PC-9 (cell line): Measurements from ENCODE around the gene LOXL3. TPM values are rescaled to one million over a fixed set of nuclear protein-coding genes. Genes with fewer than 3 reads are reported as not detected.

ENCODE experiments used
- BruUV-seq: library from RNA; stranded (reverse); fragments of 400-500 nt; replicated peaks from 2 replicates; lab custom pipeline; 2021; lab: Mats Ljungman, UMichigan
- CTCF ChIA-PET: fragments of 300-600 bp; sonication (Branson Sonifier 250); formaldehyde crosslinking; loops from one replicate; lab custom pipeline; 2022; ENCODE audit warnings: antibody characterized with exemption; lab: Charles Lee
- POLR2A ChIA-PET: fragments of 300-600 bp; sonication (Branson Sonifier 250); formaldehyde crosslinking; loops from one replicate; lab custom pipeline; 2022; ENCODE audit warnings: antibody characterized with exemption; ENCODE audit not compliant: unreplicated experiment; lab: Charles Lee
- DNase-seq, 2 experiments: peaks; one replicate each; pipeline versions ENCODE4 v3.0.0 to v3.0.0-alpha.2; 2015 to 2022; ENCODE audit warnings: mixed read lengths in 1 of 2
- H2AFZ ChIP-seq: fragments of 200-600 bp; sonication (generic); 2 replicates; pipeline ENCODE4 v1.8.1; 2017; ENCODE audit warnings: antibody characterized with exemption
- H3F3A ChIP-seq: fragments of 200-600 bp; sonication (generic); 2 replicates; pipeline ENCODE4 v1.8.1; 2017; ENCODE audit warnings: antibody characterized with exemption, mild to moderate bottlenecking, low read depth; ENCODE audit not compliant: insufficient read depth
- H3K27ac ChIP-seq: fragments of 200-600 bp; sonication (generic); 2 replicates; pipeline ENCODE4 v1.6.1; 2016; ENCODE audit warnings: mixed run types
- H3K27me3 ChIP-seq: fragments of 200-600 bp; sonication (generic); 2 replicates; pipeline ENCODE4 v1.6.1; 2016; ENCODE audit warnings: low read depth, mixed run types; ENCODE audit not compliant: insufficient read depth
- H3K36me3 ChIP-seq: fragments of 200-600 bp; sonication (generic); 2 replicates; pipeline ENCODE4 v1.6.1; 2016; ENCODE audit warnings: low read depth, mixed run types
- H3K4me1 ChIP-seq: fragments of 200-600 bp; sonication (generic); replicated peaks from 2 replicates; pipeline ENCODE4 v1.6.1; 2016; ENCODE audit warnings: mixed run types; ENCODE audit not compliant: insufficient read depth
- H3K4me2 ChIP-seq: fragments of 200-600 bp; sonication (generic); 2 replicates; pipeline ENCODE4 v1.6.1; 2017; ENCODE audit warnings: mixed run types
- H3K4me3 ChIP-seq: fragments of 200-600 bp; sonication (generic); 2 replicates; pipeline ENCODE4 v1.6.1; 2016; ENCODE audit warnings: mixed run types
- H3K79me2 ChIP-seq: fragments of 200-600 bp; sonication (generic); 2 replicates; pipeline ENCODE4 v1.6.1; 2017; ENCODE audit warnings: low read depth, mixed run types
- H3K9me2 ChIP-seq: fragments of 200-600 bp; sonication (generic); 2 replicates; pipeline ENCODE4 v1.8.1; 2017; ENCODE audit warnings: mild to moderate bottlenecking; ENCODE audit not compliant: insufficient read depth
- H3K9me3 ChIP-seq: fragments of 200-600 bp; sonication (generic); 2 replicates; pipeline ENCODE4 v1.8.1; 2016; ENCODE audit warnings: low read depth; ENCODE audit not compliant: insufficient read depth
- H4K20me1 ChIP-seq: fragments of 200-600 bp; sonication (generic); 2 replicates; pipeline ENCODE4 v1.8.1; 2017; ENCODE audit not compliant: insufficient read depth
- CTCF ChIP-seq: fragments of 200-600 bp; sonication (generic); conservative IDR thresholded peaks from 2 replicates; pipeline ENCODE4 v1.6.1; 2017; ENCODE audit warnings: mixed run types, antibody characterized with exemption, mild to moderate bottlenecking, moderate library complexity
- EZH2 ChIP-seq: fragments of 200-600 bp; sonication (generic); IDR thresholded peaks from 2 replicates; pipeline ENCODE4 v1.8.0; 2017; ENCODE audit warnings: antibody characterized with exemption, low read depth
- intact Hi-C: fragments of 100-400 bp; cut with micrococcal nuclease; formaldehyde crosslinking; loops from one replicate; pipeline ENCODE4 v1.10.0; 2022; ENCODE audit not compliant: unreplicated experiment
- total RNA-seq: library from RNA; stranded (reverse); gene quantifications from 2 replicates; pipeline ENCODE4 v1.2.3, GENCODE V29; 2021

Gene LOXL3
- total RNA-seq, 1 experiment from 2014 or later: 3.1 TPM

DNA sequence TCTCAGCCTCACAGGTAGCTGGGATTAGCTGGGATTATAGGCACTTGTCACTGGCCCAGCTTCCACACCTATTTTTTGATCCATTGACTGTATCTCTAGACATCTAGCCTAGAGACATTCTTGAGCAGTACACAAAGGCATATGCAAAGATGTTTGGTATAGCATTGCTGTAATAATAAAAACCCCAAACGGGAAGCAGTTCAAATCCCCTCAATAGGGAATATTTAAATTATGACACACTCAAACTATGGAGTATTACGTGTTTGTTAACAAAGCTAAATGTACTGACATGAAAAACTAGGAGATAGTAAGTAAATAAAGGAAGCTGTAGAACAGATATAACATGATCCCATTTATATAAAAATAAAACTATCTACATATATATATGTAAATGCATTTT is 28.4 kb upstream of the LOXL3 start:
- no peaks in the 10 kb centered on the region for H3K79me2 ChIP-seq
- H3K9me2 ChIP-seq: no peaks in the 10 kb centered on the region
- no TSS peak for BruUV-seq
- no peak overlapping the region for H3K27ac ChIP-seq
- peaks cover 14% of the 10 kb centered on the region for H3K4me1 ChIP-seq
- no peak overlapping the region for H3K4me3 ChIP-seq
- TF ChIP-seq CTCF (no peak), EZH2 (no peak)
- CTCF ChIA-PET: no interaction called here
- no peaks in the 10 kb centered on the region for H3K9me3 ChIP-seq
- no peaks in the 10 kb centered on the region for H3K36me3 ChIP-seq
- H3K27me3 ChIP-seq: no peaks in the 10 kb centered on the region
- no peaks in the 10 kb centered on the region for H4K20me1 ChIP-seq
- DNase-seq: no peak
- POLR2A ChIA-PET: no interaction called here
- intact Hi-C loops: loop anchor here (5.0 kb wide), 1 partner anchor 1190 kb away; no protein-coding TSS in a partner anchor
- no peak overlapping the region for H2AFZ ChIP-seq
- peaks cover 7% of the 10 kb centered on the region; the same call in 1 of the 2 replicates for H3F3A ChIP-seq
- no peak overlapping the region for H3K4me2 ChIP-seq

GRCh38 chr2:74581463-74581862 is 27.7 kb upstream of the LOXL3 start:
- no TSS peak for BruUV-seq
- intact Hi-C loops: loop anchor here (5.0 kb wide), 1 partner anchor 1189 kb away; no protein-coding TSS in a partner anchor
- CTCF ChIA-PET: no interaction called here
- H3K27me3 ChIP-seq: no peaks in the 10 kb centered on the region
- H3K4me3 ChIP-seq: no peak overlapping the region
- TF ChIP-seq EZH2 (no peak), CTCF (no peak)
- no peak overlapping the region for H2AFZ ChIP-seq
- peaks cover 7% of the 10 kb centered on the region; the same call in 1 of the 2 replicates for H3F3A ChIP-seq
- no peak for DNase-seq
- no peaks in the 10 kb centered on the region for H3K36me3 ChIP-seq
- H3K4me1 ChIP-seq: peaks cover 14% of the 10 kb centered on the region
- no peaks in the 10 kb centered on the region for H4K20me1 ChIP-seq
- no peak overlapping the region for H3K4me2 ChIP-seq
- H3K9me3 ChIP-seq: no peaks in the 10 kb centered on the region
- H3K27ac ChIP-seq: no peak overlapping the region
- H3K79me2 ChIP-seq: no peaks in the 10 kb centered on the region
- POLR2A ChIA-PET: no interaction called here
- H3K9me2 ChIP-seq: no peaks in the 10 kb centered on the region

DNA sequence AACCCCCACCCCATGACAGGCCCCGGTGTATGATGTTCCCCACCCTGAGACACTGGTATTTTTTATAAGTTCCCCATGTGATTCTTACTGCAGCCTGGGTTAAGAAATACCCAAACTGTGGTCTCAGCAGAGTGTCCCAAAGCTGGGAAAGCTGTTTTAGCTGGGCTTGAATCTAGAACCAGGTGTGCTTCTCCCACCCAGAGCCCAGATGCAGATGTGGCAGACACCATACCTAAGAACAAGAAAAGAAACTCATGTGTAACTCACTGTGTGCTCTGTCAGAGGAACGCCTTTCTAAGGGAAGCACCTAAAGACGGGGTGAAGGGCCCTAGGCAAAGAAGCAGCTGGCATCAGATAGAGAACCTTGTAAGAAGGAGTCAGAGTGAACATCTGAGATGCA is 24.7 kb upstream of the LOXL3 start:
- peaks cover 18% of the 10 kb centered on the region for H3F3A ChIP-seq
- intact Hi-C loops: no loop called here
- no TSS peak for BruUV-seq
- H3K4me1 ChIP-seq: peaks cover 10% of the 10 kb centered on the region
- no peaks in the 10 kb centered on the region for H3K79me2 ChIP-seq
- no peaks in the 10 kb centered on the region for H3K36me3 ChIP-seq
- POLR2A ChIA-PET: no interaction called here
- CTCF ChIA-PET: interaction anchor here (0.5 kb wide), 1 partner anchor 73 kb away, joined by 3 read pairs; no protein-coding TSS in a partner anchor
- no peaks in the 10 kb centered on the region for H3K9me3 ChIP-seq
- no peaks in the 10 kb centered on the region for H3K9me2 ChIP-seq
- H3K27ac ChIP-seq: no peak overlapping the region
- no peak overlapping the region for H2AFZ ChIP-seq
- DNase-seq: no peak
- no peaks in the 10 kb centered on the region for H3K27me3 ChIP-seq
- H3K4me3 ChIP-seq: no peak overlapping the region
- TF ChIP-seq CTCF: no peak
- H3K4me2 ChIP-seq: no peak overlapping the region
- no peaks in the 10 kb centered on the region for H4K20me1 ChIP-seq
